Measurements from ENCODE around the gene NRXN3. TPM values are rescaled to one million over a fixed set of nuclear protein-coding genes. Genes with fewer than 3 reads are reported as not detected.

The NRXN3 gene
- total RNA-seq, 4 donors from 2014 or later, result 4.1 to 11.9 (median 5.8) TPM

GRCh38 chr14:79699206-79699605, 1529.0 kb downstream of the NRXN3 start:
- Histone ChIP-seq H3K9me3 (no peaks in the 10 kb centered on the region), H3K4me1 (peaks cover 0 to 4% (median 0%) of the 10 kb centered on the region in 4 donors), H3K27me3 (no peaks in the 10 kb centered on the region), H3K27ac (no peak overlapping the region), H3K36me3 (no peaks in the 10 kb centered on the region), H3K4me3 (no peak overlapping the region)
- in situ Hi-C loops (cut with MboI; ENCODE audit: low pct_ligation_motif_present in 1 of 4, low pct_unique_long_range_greater_than_20kb in 1 of 4, low sequenced_read_pairs in 3 of 4), result no loop called here
- TF ChIP-seq POLR2AphosphoS5 (IDR thresholded peaks at IDR 0.05) (no peak), EP300 (IDR thresholded peaks at IDR 0.05; ENCODE audit: low read depth) (no peak), POLR2A (IDR thresholded peaks at IDR 0.05) (no peak), CTCF (IDR thresholded peaks at IDR 0.05) (no peak)
- intact Hi-C loops (cut with DNase I; ENCODE audit: low total_unique reads), result no loop called here
- DNase-seq, result no peak
- 52 to 72% methylated on average over 2 of the region's 2 CpGs for WGBS, 2 donors (ENCODE audit: low coverage in 1 of 2)

- TF ChIP-seq EP300 (IDR thresholded peaks at IDR 0.05; ENCODE audit: low read depth) (no peak), CTCF (IDR thresholded peaks at IDR 0.05) (no peak), POLR2A (IDR thresholded peaks at IDR 0.05) (no peak), POLR2AphosphoS5 (IDR thresholded peaks at IDR 0.05) (no peak)
- no peaks in the 10 kb centered on the region for H3K9me3 ChIP-seq
- no peaks in the 10 kb centered on the region for H3K36me3 ChIP-seq
- no peaks in the 10 kb centered on the region for H3K27me3 ChIP-seq
- H3K4me1 ChIP-seq, result peaks cover 0 to 20% (median 8%) of the 10 kb centered on the region in 4 donors
- no peak overlapping the region for H3K4me3 ChIP-seq
- intact Hi-C loops (cut with DNase I; ENCODE audit: low total_unique reads), result no loop called here
- no peak overlapping the region for H3K27ac ChIP-seq
- in situ Hi-C loops (cut with MboI; ENCODE audit: low pct_ligation_motif_present in 1 of 4, low pct_unique_long_range_greater_than_20kb in 1 of 4, low sequenced_read_pairs in 3 of 4), result no loop called here
- DNase-seq, result no peak
Measured at GRCh38 chr14:79701371-79701770, 1531.2 kb downstream of the NRXN3 start.

GRCh38 chr14:79702197-79702596, 1532.0 kb downstream of the NRXN3 start:
- no peaks in the 10 kb centered on the region for H3K36me3 ChIP-seq
- TF ChIP-seq EP300 (IDR thresholded peaks at IDR 0.05; ENCODE audit: low read depth) (no peak), POLR2AphosphoS5 (IDR thresholded peaks at IDR 0.05) (no peak), CTCF (IDR thresholded peaks at IDR 0.05) (no peak), POLR2A (IDR thresholded peaks at IDR 0.05) (no peak)
- H3K4me3 ChIP-seq, result no peak overlapping the region
- H3K4me1 ChIP-seq, result peaks cover 0 to 26% (median 11%) of the 10 kb centered on the region in 4 donors
- H3K27me3 ChIP-seq, result no peaks in the 10 kb centered on the region
- intact Hi-C loops (cut with DNase I; ENCODE audit: low total_unique reads), result no loop called here
- H3K27ac ChIP-seq, result no peak overlapping the region
- 43 to 59% methylated on average over 1 of the region's 1 CpG for WGBS, 2 donors (ENCODE audit: low coverage in 1 of 2)
- in situ Hi-C loops (cut with MboI; ENCODE audit: low pct_ligation_motif_present in 1 of 4, low pct_unique_long_range_greater_than_20kb in 1 of 4, low sequenced_read_pairs in 3 of 4), result no loop called here
- no peak for DNase-seq
- H3K9me3 ChIP-seq, result no peaks in the 10 kb centered on the region

GRCh38 chr14:79703209-79703608, 1533.0 kb downstream of the NRXN3 start:
- no peak for DNase-seq
- Histone ChIP-seq H3K36me3 (no peaks in the 10 kb centered on the region), H3K9me3 (no peaks in the 10 kb centered on the region), H3K27me3 (no peaks in the 10 kb centered on the region), H3K4me1 (peaks cover 0 to 26% (median 11%) of the 10 kb centered on the region in 4 donors), H3K27ac (no peak overlapping the region), H3K4me3 (no peak overlapping the region)
- TF ChIP-seq POLR2AphosphoS5 (IDR thresholded peaks at IDR 0.05), result no peak
- TF ChIP-seq EP300 (IDR thresholded peaks at IDR 0.05; ENCODE audit: low read depth), result no peak
- no peak for TF ChIP-seq POLR2A (IDR thresholded peaks at IDR 0.05)
- TF ChIP-seq CTCF (IDR thresholded peaks at IDR 0.05), result no peak
- 83 to 91% methylated on average over 7 of the region's 7 CpGs for WGBS, 2 donors (ENCODE audit: low coverage in 1 of 2)
- in situ Hi-C loops (cut with MboI; ENCODE audit: low pct_ligation_motif_present in 1 of 4, low pct_unique_long_range_greater_than_20kb in 1 of 4, low sequenced_read_pairs in 3 of 4) (no loop called here), intact Hi-C loops (cut with DNase I; ENCODE audit: low total_unique reads) (no loop called here)
